H1 (cell line): ENCODE results near the gene GRM5. TPM values are rescaled to one million over a fixed set of nuclear protein-coding genes. Genes with fewer than 3 reads are reported as not detected.

Source experiments
- CTCF ChIA-PET: fragments of 300-600 bp; sonication (Branson Sonifier 250); formaldehyde crosslinking; loops from one replicate; lab custom pipeline; 2021; ENCODE audit not compliant: partially characterized antibody; lab: Charles Lee
- POLR2A ChIA-PET: fragments of 300-600 bp; sonication (Branson Sonifier 250); formaldehyde crosslinking; loops from one replicate; lab custom pipeline; 2021; ENCODE audit warnings: inconsistent platforms; ENCODE audit not compliant: partially characterized antibody; lab: Charles Lee
- DNase-seq, 2 experiments: peaks; one replicate each; pipeline versions ENCODE4 v3.0.0 to v3.0.0-alpha.2; 2010 to 2022; ENCODE audit warnings: low spot score in 2 of 2, low read depth in 1 of 2, mixed read lengths in 1 of 2
- FAIRE-seq: peaks from 2 replicates; lab custom pipeline; 2011; peaks lifted over from hg19 to GRCh38; lab: Jason Lieb, UNC
- H2AFZ ChIP-seq: 2 replicates; pipeline ENCODE4 v1.8.1; 2012; ENCODE audit warnings: low read length, inconsistent platforms
- H2AK5ac ChIP-seq: 2 replicates; pipeline ENCODE4 v1.6.1; 2013; ENCODE audit warnings: low read depth, low read length
- H2BK120ac ChIP-seq: replicated peaks from 2 replicates; pipeline ENCODE3; 2013; ENCODE audit warnings: low read depth, low read length, inconsistent platforms
- H2BK12ac ChIP-seq: 2 replicates; pipeline ENCODE4 v1.6.1; 2013; ENCODE audit warnings: low read depth, low read length
- H2BK15ac ChIP-seq: 2 replicates; pipeline ENCODE4 v1.6.1; 2013; ENCODE audit warnings: low read length
- H2BK20ac ChIP-seq: 2 replicates; pipeline ENCODE4 v1.6.1; 2013; ENCODE audit warnings: low read length
- H2BK5ac ChIP-seq: 2 replicates; pipeline ENCODE4 v1.6.1; 2013; ENCODE audit warnings: low read depth, low read length
- H3K14ac ChIP-seq: 2 replicates; pipeline ENCODE4 v1.6.1; 2013; ENCODE audit warnings: inconsistent platforms; ENCODE audit not compliant: insufficient read length
- H3K18ac ChIP-seq: 2 replicates; pipeline ENCODE4 v1.6.1; 2013; ENCODE audit warnings: low read length; ENCODE audit errors: extremely low read depth
- H3K23ac ChIP-seq: 2 replicates; pipeline ENCODE4 v1.6.1; 2013; ENCODE audit warnings: inconsistent platforms; ENCODE audit not compliant: insufficient read length
- H3K23me2 ChIP-seq: 2 replicates; pipeline ENCODE4 v1.6.1; 2013; ENCODE audit warnings: low read depth, low read length
- H3K27ac ChIP-seq: 2 replicates; pipeline ENCODE4 v1.6.1; 2011; ENCODE audit warnings: low read depth, low read length, inconsistent platforms
- H3K27me3 ChIP-seq, 4 experiments: replicated peaks in 1 of 4; 1 replicate in 1 of 4; 2 replicates in 3 of 4; pipeline versions ENCODE4 v1.6.1 to v1.8.1; 2011 to 2013; ENCODE audit warnings: low read length in 3 of 4, mild to moderate bottlenecking in 3 of 4, inconsistent platforms in 2 of 4, mixed read lengths in 2 of 4, moderate library complexity in 1 of 4; ENCODE audit not compliant: control insufficient read depth in 3 of 4, insufficient read depth in 3 of 4; ENCODE audit errors: extremely low read depth in 1 of 4
- H3K36me3 ChIP-seq, 4 experiments: 2 replicates each; pipeline versions ENCODE4 v1.6.1 to v1.8.1; 2011 to 2013; ENCODE audit warnings: mild to moderate bottlenecking in 4 of 4, low read length in 3 of 4, moderate library complexity in 2 of 4, control low read depth in 1 of 4, inconsistent platforms in 1 of 4; ENCODE audit not compliant: insufficient read depth in 4 of 4, control insufficient read depth in 2 of 4
- H3K4ac ChIP-seq: replicated peaks from 2 replicates; pipeline ENCODE3; 2013; ENCODE audit warnings: low read length, low read depth, mixed read lengths, inconsistent platforms; ENCODE audit not compliant: insufficient read length
- H3K4me1 ChIP-seq, 4 experiments: replicated peaks in 1 of 4; 1 replicate in 1 of 4; 2 replicates in 3 of 4; pipeline versions ENCODE4 v1.6.1 to v1.8.1; 2011 to 2013; ENCODE audit warnings: low read length in 3 of 4, inconsistent platforms in 2 of 4, mixed read lengths in 1 of 4; ENCODE audit not compliant: insufficient read depth in 4 of 4, control insufficient read depth in 3 of 4
- H3K4me2 ChIP-seq, 2 experiments: 2 replicates each; pipeline versions ENCODE4 v1.6.1 to v1.8.1; 2011 to 2013; ENCODE audit warnings: low read depth in 2 of 2, low read length in 2 of 2, control low read depth in 1 of 2, inconsistent platforms in 1 of 2, mild to moderate bottlenecking in 1 of 2; ENCODE audit not compliant: insufficient read depth in 1 of 2
- H3K4me3 ChIP-seq, 4 experiments: fragments of 200-600, 300-600 bp in 1 of 4; sonication (generic), shearing (Covaris generic), sonication (Bioruptor Twin) in 1 of 4; 2 replicates each; pipeline versions ENCODE4 v1.5.1 to v1.8.1; 2011 to 2016; ENCODE audit warnings: low read length in 4 of 4, low read depth in 3 of 4, control low read depth in 2 of 4, inconsistent platforms in 2 of 4, mild to moderate bottlenecking in 2 of 4, mixed read lengths in 1 of 4, moderate library complexity in 1 of 4; ENCODE audit not compliant: insufficient read depth in 2 of 4; ENCODE audit errors: extremely low read depth in 1 of 4
- H3K56ac ChIP-seq: replicated peaks from 2 replicates; pipeline ENCODE3; 2013; ENCODE audit warnings: low read depth, mild to moderate bottlenecking, mixed read lengths, low read length, inconsistent platforms; ENCODE audit not compliant: insufficient read length
- H3K79me1 ChIP-seq: 2 replicates; pipeline ENCODE4 v1.6.1; 2013; ENCODE audit warnings: low read depth, low read length, control low read depth
- H3K79me2 ChIP-seq, 2 experiments: 2 replicates each; pipeline versions ENCODE4 v1.6.1 to v1.8.1; 2012 to 2013; ENCODE audit warnings: low read length in 2 of 2, mild to moderate bottlenecking in 2 of 2, inconsistent platforms in 1 of 2; ENCODE audit not compliant: insufficient read depth in 2 of 2, control insufficient read depth in 1 of 2
- H3K9ac ChIP-seq, 4 experiments: replicated peaks in 1 of 4; 1 replicate in 1 of 4; 2 replicates in 3 of 4; pipeline versions ENCODE4 v1.6.1 to v1.8.1; 2011 to 2013; ENCODE audit warnings: low read depth in 3 of 4, low read length in 3 of 4, control low read depth in 2 of 4, mild to moderate bottlenecking in 2 of 4, moderate library complexity in 2 of 4, inconsistent platforms in 1 of 4; ENCODE audit errors: extremely low read depth in 1 of 4
- H3K9me3 ChIP-seq, 2 experiments: 2 replicates each; pipeline versions ENCODE4 v1.6.1 to v1.8.1; 2012 to 2013; ENCODE audit warnings: mild to moderate bottlenecking in 2 of 2, moderate library complexity in 2 of 2, control low read depth in 1 of 2, inconsistent platforms in 1 of 2, low read depth in 1 of 2, low read length in 1 of 2, mixed read lengths in 1 of 2; ENCODE audit not compliant: insufficient read depth in 2 of 2
- H4K20me1 ChIP-seq, 2 experiments: replicated peaks in 1 of 2; 2 replicates each; pipeline versions ENCODE3 to v1.8.1; 2011 to 2013; ENCODE audit warnings: inconsistent platforms in 2 of 2, low read length in 2 of 2, mild to moderate bottlenecking in 1 of 2; ENCODE audit not compliant: insufficient read depth in 2 of 2, control insufficient read depth in 1 of 2
- H4K5ac ChIP-seq: 2 replicates; pipeline ENCODE4 v1.6.1; 2013; ENCODE audit warnings: low read length, low read depth, mixed read lengths, inconsistent platforms; ENCODE audit not compliant: insufficient read length
- H4K8ac ChIP-seq: 2 replicates; pipeline ENCODE4 v1.8.0; 2013; ENCODE audit warnings: mild to moderate bottlenecking, moderate library complexity, low read length, inconsistent platforms; ENCODE audit not compliant: insufficient read depth; ENCODE audit errors: extremely low read depth
- H4K91ac ChIP-seq: replicated peaks from 2 replicates; pipeline ENCODE3; 2013; ENCODE audit warnings: low read length, mixed read lengths, inconsistent platforms; ENCODE audit not compliant: insufficient read length
- BRCA1 ChIP-seq: IDR thresholded peaks from 2 replicates; pipeline ENCODE4 v1.6.1; 2012; ENCODE audit warnings: low read depth, low read length, improper control_type of control experiment
- CBX5 ChIP-seq: fragments of 300-800, 300-1000 bp; sonication (generic); IDR thresholded peaks from 2 replicates; pipeline ENCODE4 v1.7.1; 2016; ENCODE audit warnings: antibody characterized with exemption, low read length, low read depth
- CEBPB ChIP-seq: IDR thresholded peaks from 2 replicates; pipeline ENCODE4 v1.6.1; 2012; ENCODE audit warnings: low read depth, low read length
- CHD1 ChIP-seq: IDR thresholded peaks from 2 replicates; pipeline ENCODE4 v1.6.1; 2012; ENCODE audit warnings: low read depth, low read length, improper control_type of control experiment
- CTBP2 ChIP-seq: IDR thresholded peaks from 2 replicates; pipeline ENCODE4 v1.7.0; 2011; ENCODE audit warnings: borderline replicate concordance, mild to moderate bottlenecking, moderate library complexity, mixed read lengths, low read length; ENCODE audit not compliant: insufficient read depth, insufficient read length
- EGR1 ChIP-seq: IDR thresholded peaks from 2 replicates; pipeline ENCODE4 v1.6.1; 2011; ENCODE audit warnings: low read depth, low read length, borderline replicate concordance
- GTF2F1 ChIP-seq: IDR thresholded peaks from 2 replicates; pipeline ENCODE4 v1.6.1; 2012; ENCODE audit warnings: low read depth, low read length, improper control_type of control experiment, borderline replicate concordance
- NANOG ChIP-seq: IDR thresholded peaks from 2 replicates; pipeline ENCODE4 v1.6.1; 2011; ENCODE audit warnings: low read length, low read depth, mild to moderate bottlenecking, inconsistent platforms; ENCODE audit not compliant: insufficient read depth, poor library complexity, severe bottlenecking
- POLR2A ChIP-seq, 2 experiments: IDR thresholded peaks; 1 replicate in 1 of 2; 2 replicates in 1 of 2; pipeline ENCODE4 v1.6.1; 2011; ENCODE audit warnings: low read depth in 2 of 2, low read length in 2 of 2, mild to moderate bottlenecking in 2 of 2; ENCODE audit errors: control extremely low read depth in 1 of 2
- RFX5 ChIP-seq: IDR thresholded peaks from 2 replicates; pipeline ENCODE4 v1.6.1; 2011; ENCODE audit warnings: low read depth, low read length, improper control_type of control experiment, borderline replicate concordance
- SAP30 ChIP-seq: fragments of 300-600 bp; sonication (generic); IDR thresholded peaks from 2 replicates; pipeline ENCODE4 v1.7.1; 2012; ENCODE audit warnings: low read length, moderate library complexity, mild to moderate bottlenecking, inconsistent platforms; ENCODE audit not compliant: insufficient read depth, insufficient replicate concordance
- SIRT6 ChIP-seq: IDR thresholded peaks from one replicate; pipeline ENCODE4 v1.7.1; 2012; ENCODE audit warnings: low read length, inconsistent platforms
- SP2 ChIP-seq: IDR thresholded peaks from 2 replicates; pipeline ENCODE4 v1.6.1; 2012; ENCODE audit warnings: mild to moderate bottlenecking, low read length, inconsistent platforms
- TCF12 ChIP-seq: IDR thresholded peaks from 2 replicates; pipeline ENCODE4 v1.6.1; 2011; ENCODE audit warnings: low read depth, mild to moderate bottlenecking, low read length
- WGBS, 2 experiments: shearing (Covaris generic) in 1 of 2; methylation state at CpG; one replicate each; pipeline versions ENCODE4 v1.1.6 to v1.1.7; 2013 to 2015; ENCODE audit warnings: low lambda C conversion rate in 2 of 2, mixed read lengths in 2 of 2, inconsistent platforms in 1 of 2, low coverage in 1 of 2, missing lambda C conversion rate in 1 of 2; ENCODE audit not compliant: insufficient replicate concordance in 2 of 2, insufficient coverage in 1 of 2, insufficient read length in 1 of 2; ENCODE audit errors: extremely low coverage in 1 of 2, missing lambda C conversion rate in 1 of 2; 5-methylcytosine and 5-hydroxymethylcytosine counted together
- polyA plus RNA-seq, 7 experiments: library from polyadenylated mRNA; depleted of rRNA in 3 of 7; stranded (reverse) in 5 of 7; unstranded in 2 of 7; fragments of >200 nt in 5 of 7; fragments of 200-250 nt in 2 of 7; gene quantifications; 1 replicate in 5 of 7; 2 replicates in 1 of 7; 4 replicates in 1 of 7; pipeline versions ENCODE4 v1.2.1 to v1.2.3, GENCODE V29; 2011 to 2013; ENCODE audit warnings: missing spikeins in 2 of 7, mixed read lengths in 2 of 7
- total RNA-seq: library from RNA; stranded (reverse); fragmentation: NEBNext Ultra II Directional; extraction: Animal tissue kit (Norgen Biotek cat#: 25700); gene quantifications from 2 replicates; pipeline ENCODE4 v1.2.1, GENCODE V29; 2021

Gene GRM5
- total and polyA plus RNA-seq, 2 of the 8 experiments (the other 6 are each of a cell fraction or from before 2014, with no cell fraction given): 0.15 to 0.43 TPM

- Histone ChIP-seq H3K23me2 (no peaks in the 10 kb centered on the region), H2BK12ac (no peak overlapping the region), H3K4me2 (no peak overlapping the region), H3K4me1 (peaks cover 0 to 2% (median 0%) of the 10 kb centered on the region in 4 experiments; a peak in 1 of 7 replicates), H4K5ac (no peak overlapping the region), H2AFZ (no peak overlapping the region), H2BK15ac (no peak overlapping the region), H2BK20ac (no peak overlapping the region), H3K27me3 (no peaks in the 10 kb centered on the region), H3K27ac (no peak overlapping the region), H2AK5ac (no peak overlapping the region), H3K9ac (no peak overlapping the region), H3K23ac (no peak overlapping the region), H3K14ac (no peak overlapping the region), H3K79me1 (no peaks in the 10 kb centered on the region), H2BK5ac (no peak overlapping the region), H2BK120ac (no peak overlapping the region), H3K56ac (no peak overlapping the region), H4K91ac (no peak overlapping the region), H3K79me2 (no peaks in the 10 kb centered on the region), H3K18ac (no peak overlapping the region), H3K4ac (no peak overlapping the region), H4K8ac (no peak overlapping the region), H3K4me3 (no peak overlapping the region), H4K20me1 (no peaks in the 10 kb centered on the region), H3K36me3 (no peaks in the 10 kb centered on the region), H3K9me3 (no peaks in the 10 kb centered on the region)
- 79% methylated on average over 1 of the region's 1 CpG; no CpG with 5 or more reads in 1 of the 2 experiments for WGBS, 2 experiments
- ChIA-PET CTCF (no interaction called here), POLR2A (no interaction called here)
- DNase-seq (no peak), FAIRE-seq (no peak)
- TF ChIP-seq CTBP2 (no peak), TCF12 (no peak), SAP30 (no peak), BRCA1 (no peak), GTF2F1 (no peak), EGR1 (no peak), SIRT6 (no peak), CHD1 (no peak), CBX5 (no peak), CEBPB (no peak), NANOG (no peak), POLR2A (IDR thresholded peaks at IDR 0.05; ENCODE audit: control extremely low read depth in 1 of 2, low read depth in 2 of 2, low read length in 2 of 2) (no peak), RFX5 (no peak), SP2 (no peak)
Observed at GRCh38 chr11:88704485-88704884, 361.3 kb downstream of the GRM5 start.
